ENCODE results near the gene C1QL3. TPM values are rescaled to one million over a fixed set of nuclear protein-coding genes. Genes with fewer than 3 reads are reported as not detected.

Gene C1QL3
- total RNA-seq, 2 experiments from 2014 or later = not detected

- TF ChIP-seq EZH2phosphoT487 (IDR thresholded peaks at IDR 0.05; ENCODE audit: borderline replicate concordance, low read depth, low read length) (no peak), CTCF (conservative IDR thresholded peaks at IDR 0.05; ENCODE audit: low read length) (no peak)
- no peak for DNase-seq (ENCODE audit: low spot score)
- POLR2A ChIA-PET = interaction anchor here (0.6 to 1.1 kb wide), 3 partner anchors 10 to 901 kb away, joined by 3 read pairs; no protein-coding TSS in a partner anchor
- Histone ChIP-seq H4K20me1 (ENCODE audit: insufficient read depth, low read length) (no peaks in the 10 kb centered on the region), H3K79me2 (ENCODE audit: insufficient read depth, low read depth, low read length) (no peaks in the 10 kb centered on the region), H3K36me3 (ENCODE audit: insufficient read depth, low read length) (no peaks in the 10 kb centered on the region), H3K9me2 (ENCODE audit: insufficient read depth, low read length) (no peaks in the 10 kb centered on the region; the same call in 1 of the 2 replicates), H2AFZ (ENCODE audit: low read length) (no peak overlapping the region), H3K9me3 (ENCODE audit: low read length) (no peaks in the 10 kb centered on the region), H3K4me1 (ENCODE audit: insufficient read depth, low read length, poor library complexity, severe bottlenecking) (no peaks in the 10 kb centered on the region), H3K4me2 (ENCODE audit: low read length) (no peak overlapping the region), H3K27ac (ENCODE audit: low read depth, low read length, poor library complexity, severe bottlenecking) (no peak overlapping the region), H3K4me3 (ENCODE audit: low read depth, low read length, poor library complexity, severe bottlenecking) (no peak overlapping the region)
- intact Hi-C loops (cut with micrococcal nuclease; ENCODE audit: unreplicated experiment) = no loop called here
- BruUV-seq (replicated peaks) = no TSS peak
- CTCF ChIA-PET (ENCODE audit: unreplicated experiment) = no interaction called here
These were observed 40.5 kb downstream of the C1QL3 start for GRCh38 chr10:16481052-16481728.

- no peaks in the 10 kb centered on the region for H3K79me2 ChIP-seq (ENCODE audit: insufficient read depth, low read depth, low read length)
- H3K4me3 ChIP-seq (ENCODE audit: low read depth, low read length, poor library complexity, severe bottlenecking) = no peak overlapping the region
- H3K9me2 ChIP-seq (ENCODE audit: insufficient read depth, low read length) = no peaks in the 10 kb centered on the region
- TF ChIP-seq CTCF (conservative IDR thresholded peaks at IDR 0.05; ENCODE audit: low read length) = no peak
- TF ChIP-seq EZH2phosphoT487 (IDR thresholded peaks at IDR 0.05; ENCODE audit: borderline replicate concordance, low read depth, low read length) = no peak
- no peak for DNase-seq (ENCODE audit: low spot score)
- no peaks in the 10 kb centered on the region; the same call in 1 of the 2 replicates for H4K20me1 ChIP-seq (ENCODE audit: insufficient read depth, low read length)
- ChIA-PET CTCF (ENCODE audit: unreplicated experiment) (no interaction called here), POLR2A (interaction anchor here (0.7 kb wide), 1 partner anchor 686 kb away, joined by 4 read pairs; no protein-coding TSS in a partner anchor)
- intact Hi-C loops (cut with micrococcal nuclease; ENCODE audit: unreplicated experiment) = no loop called here
- H2AFZ ChIP-seq (ENCODE audit: low read length) = no peak overlapping the region
- H3K4me2 ChIP-seq (ENCODE audit: low read length) = no peak overlapping the region
- H3K9me3 ChIP-seq (ENCODE audit: low read length) = no peaks in the 10 kb centered on the region
- H3K4me1 ChIP-seq (ENCODE audit: insufficient read depth, low read length, poor library complexity, severe bottlenecking) = no peaks in the 10 kb centered on the region
- no peaks in the 10 kb centered on the region for H3K36me3 ChIP-seq (ENCODE audit: insufficient read depth, low read length)
- BruUV-seq (replicated peaks) = no TSS peak
- no peak overlapping the region for H3K27ac ChIP-seq (ENCODE audit: low read depth, low read length, poor library complexity, severe bottlenecking)
These were observed 42.9 kb downstream of the C1QL3 start for GRCh38 chr10:16478801-16479200.

DNA sequence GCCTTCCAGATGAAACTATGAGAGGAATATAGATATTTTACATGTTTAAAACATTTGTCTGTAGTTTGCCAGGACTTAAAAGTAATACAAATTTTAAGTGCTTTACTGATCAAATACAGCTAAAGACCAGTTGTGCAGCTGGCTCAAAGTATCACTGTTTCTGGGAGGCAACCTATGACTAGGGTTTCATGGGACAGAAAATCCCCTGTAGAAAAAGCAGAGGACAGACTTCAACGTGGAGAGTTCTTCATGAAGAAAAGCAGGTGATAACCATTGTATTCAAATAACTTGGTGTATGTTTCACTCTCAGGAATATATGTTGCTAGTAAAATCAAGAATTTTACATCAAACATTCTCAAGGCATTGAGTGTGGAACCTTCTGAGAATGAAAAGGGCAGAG, 43.9 kb downstream of the C1QL3 start:
- no TSS peak for BruUV-seq (replicated peaks)
- no peaks in the 10 kb centered on the region for H3K4me1 ChIP-seq (ENCODE audit: insufficient read depth, low read length, poor library complexity, severe bottlenecking)

More for the DNA sequence above, 43.9 kb downstream of the C1QL3 start:
- H3K36me3 ChIP-seq (ENCODE audit: insufficient read depth, low read length) = no peaks in the 10 kb centered on the region
- no peak for DNase-seq (ENCODE audit: low spot score)
- H3K9me3 ChIP-seq (ENCODE audit: low read length) = no peaks in the 10 kb centered on the region
- H3K9me2 ChIP-seq (ENCODE audit: insufficient read depth, low read length) = no peaks in the 10 kb centered on the region
- H4K20me1 ChIP-seq (ENCODE audit: insufficient read depth, low read length) = no peaks in the 10 kb centered on the region; the same call in 1 of the 2 replicates
- no peak overlapping the region for H2AFZ ChIP-seq (ENCODE audit: low read length)
- H3K4me3 ChIP-seq (ENCODE audit: low read depth, low read length, poor library complexity, severe bottlenecking) = no peak overlapping the region
- H3K79me2 ChIP-seq (ENCODE audit: insufficient read depth, low read depth, low read length) = no peaks in the 10 kb centered on the region
- TF ChIP-seq EZH2phosphoT487 (IDR thresholded peaks at IDR 0.05; ENCODE audit: borderline replicate concordance, low read depth, low read length) (no peak), CTCF (conservative IDR thresholded peaks at IDR 0.05; ENCODE audit: low read length) (no peak)
- no peak overlapping the region for H3K27ac ChIP-seq (ENCODE audit: low read depth, low read length, poor library complexity, severe bottlenecking)
- POLR2A ChIA-PET = interaction anchor here (0.6 to 0.7 kb wide), 2 partner anchors 40 to 144 kb away, joined by 4 to 7 read pairs; no protein-coding TSS in a partner anchor
- no peak overlapping the region for H3K4me2 ChIP-seq (ENCODE audit: low read length)
- CTCF ChIA-PET (ENCODE audit: unreplicated experiment) = no interaction called here
- intact Hi-C loops (cut with micrococcal nuclease; ENCODE audit: unreplicated experiment) = no loop called here

All from OCI-LY7 (cell line).